Hematopoietic multipotent progenitor cell treated with erythropoietin and hydrocortisone succinate and interleukin-3 and kit ligand, for 15 days (in vitro differentiated cells): ENCODE measurements around the gene ING4.

Source experiments
- DNase-seq: peaks from one replicate; pipeline ENCODE4 v3.0.0-alpha.2; 2015; ENCODE audit warnings: low spot score

Gene ING4

DNA sequence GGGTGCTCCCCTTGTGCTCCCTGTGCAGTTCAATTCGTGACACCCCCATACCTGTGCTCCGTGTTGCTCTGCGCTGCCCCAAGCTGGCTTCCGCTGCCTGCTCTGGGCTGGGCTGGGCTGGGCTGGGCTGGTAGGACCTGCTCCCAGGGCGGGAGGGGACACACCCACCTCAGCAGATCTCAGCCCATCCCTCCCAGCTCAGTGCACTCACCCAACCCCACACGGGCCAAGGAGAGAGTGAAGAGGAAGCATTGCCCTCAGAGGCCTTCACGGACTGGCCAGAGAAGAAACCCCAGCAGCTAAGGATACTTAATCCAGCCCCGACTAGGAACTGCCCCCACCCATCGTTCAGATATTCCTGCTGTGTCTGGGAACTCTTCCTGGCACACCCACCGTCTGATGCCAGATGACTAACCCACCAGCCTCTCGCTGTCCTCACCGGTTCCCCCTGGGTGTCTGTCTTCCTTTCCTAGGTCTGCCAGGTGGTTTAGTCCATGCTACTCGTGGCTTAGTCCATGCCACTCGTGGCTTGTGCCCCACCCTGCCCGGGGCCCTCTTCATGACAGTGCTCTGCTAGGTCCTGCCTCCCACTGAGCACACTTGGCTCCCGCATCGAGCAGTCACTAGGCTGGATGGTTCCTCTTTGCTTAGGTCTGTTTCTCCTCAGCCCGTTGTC is 26.9 kb downstream of the ING4 start, which contains the start of gene LPAR5:
TSS of gene LPAR5 (minus strand) at position 104 of the 676 bp plus-strand sequence. CDS start 14,711 bp downstream, outside the sequence.
- DNase-seq, result peak; percentile 75

DNA sequence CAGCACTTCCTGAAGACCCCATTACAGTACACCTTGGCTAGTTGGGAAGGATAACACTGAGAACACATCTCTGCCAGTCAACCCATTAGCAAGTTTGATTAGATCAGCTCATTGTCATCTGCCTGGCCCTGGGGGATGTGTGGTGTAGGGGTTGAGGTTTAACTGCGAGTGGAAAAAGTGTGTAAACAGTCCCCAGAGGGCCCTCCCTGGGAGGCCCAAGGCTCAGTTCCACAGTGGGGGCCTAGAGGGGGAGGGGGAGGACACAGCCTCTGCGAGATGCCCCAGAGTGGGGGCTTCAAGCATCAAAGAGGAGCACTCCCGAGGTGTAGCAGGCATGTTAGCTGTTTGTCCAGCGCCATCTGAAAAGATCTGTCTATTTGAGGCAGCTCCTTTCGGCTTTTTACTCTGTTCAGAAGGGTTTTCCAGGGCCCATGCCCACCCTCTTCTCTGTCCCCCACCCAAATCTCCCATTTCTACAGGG is 27.5 kb downstream of the ING4 start:
- no peak for DNase-seq

DNA sequence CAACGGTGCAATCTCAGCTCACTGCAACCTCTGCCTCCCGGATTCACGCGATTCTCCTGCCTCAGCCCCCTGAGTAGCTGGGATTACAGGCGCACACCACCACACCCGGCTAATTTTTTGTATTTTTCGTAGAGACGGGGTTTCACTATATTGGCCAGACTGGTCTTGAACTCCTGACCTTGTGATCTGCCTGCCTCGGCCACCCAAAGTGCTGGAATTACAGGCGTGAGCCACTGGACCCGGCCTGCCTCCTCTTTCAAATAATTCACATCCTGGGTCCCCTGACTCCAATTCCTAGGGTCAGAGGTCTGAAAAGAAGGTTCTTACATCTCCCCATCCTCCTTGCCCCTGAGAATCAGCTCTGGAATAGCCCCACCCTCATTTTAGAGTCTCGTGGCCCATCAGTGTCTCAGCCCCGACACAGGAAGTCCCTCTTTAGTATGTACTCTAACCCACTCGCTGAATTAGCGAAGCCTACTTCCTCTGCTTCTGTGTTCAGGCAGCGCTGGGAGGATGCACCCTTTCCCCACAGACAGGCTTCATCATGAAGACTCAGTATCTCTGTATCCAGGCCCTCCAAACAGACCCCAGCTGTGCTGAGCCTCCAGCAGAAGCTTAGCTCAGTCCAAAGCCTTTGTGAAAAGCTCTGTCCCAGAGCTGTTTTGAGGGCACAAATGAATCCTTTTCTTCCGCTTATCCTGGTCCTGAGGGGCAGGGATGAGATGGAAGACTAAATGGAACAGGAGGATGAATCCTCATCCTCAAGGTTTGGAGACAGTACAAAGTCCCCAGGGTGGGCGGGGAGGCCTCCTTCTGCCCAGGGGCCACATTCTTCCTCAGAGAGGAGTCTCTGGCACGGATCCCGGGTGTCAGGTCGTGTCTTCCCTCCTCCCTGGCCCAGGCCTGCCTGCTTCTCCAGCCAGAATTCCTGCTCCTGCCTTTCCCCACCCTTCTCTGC is 30.6 kb downstream of the ING4 start:
- no peak for DNase-seq

- DNase-seq, result no peak
These were observed 31.4 kb downstream of the ING4 start for GRCh38 chr12:6631549-6631961.

DNA sequence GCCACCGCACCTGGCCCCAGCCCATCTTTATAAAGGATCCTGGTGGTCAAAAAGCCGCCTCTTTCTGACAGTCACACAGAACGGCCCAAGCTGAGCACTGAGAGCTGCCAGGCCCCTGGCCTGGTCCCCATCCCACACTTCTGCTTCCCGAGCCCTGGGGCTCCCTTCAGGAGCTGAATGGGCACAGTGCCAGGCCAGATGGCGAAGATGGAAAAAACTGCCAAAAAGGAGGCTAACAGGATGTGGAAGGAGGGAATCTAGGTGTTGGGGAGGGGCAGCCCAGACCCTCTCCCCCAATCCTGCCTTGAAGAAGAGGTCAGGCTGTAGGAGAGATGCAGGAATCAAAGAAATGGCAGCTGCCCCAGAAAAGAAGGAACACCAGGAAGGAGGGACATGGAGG is 32.2 kb downstream of the ING4 start:
- no peak for DNase-seq

GRCh38 chr12:6627616-6628015 is 35.3 kb downstream of the ING4 start:
- no peak for DNase-seq

DNA sequence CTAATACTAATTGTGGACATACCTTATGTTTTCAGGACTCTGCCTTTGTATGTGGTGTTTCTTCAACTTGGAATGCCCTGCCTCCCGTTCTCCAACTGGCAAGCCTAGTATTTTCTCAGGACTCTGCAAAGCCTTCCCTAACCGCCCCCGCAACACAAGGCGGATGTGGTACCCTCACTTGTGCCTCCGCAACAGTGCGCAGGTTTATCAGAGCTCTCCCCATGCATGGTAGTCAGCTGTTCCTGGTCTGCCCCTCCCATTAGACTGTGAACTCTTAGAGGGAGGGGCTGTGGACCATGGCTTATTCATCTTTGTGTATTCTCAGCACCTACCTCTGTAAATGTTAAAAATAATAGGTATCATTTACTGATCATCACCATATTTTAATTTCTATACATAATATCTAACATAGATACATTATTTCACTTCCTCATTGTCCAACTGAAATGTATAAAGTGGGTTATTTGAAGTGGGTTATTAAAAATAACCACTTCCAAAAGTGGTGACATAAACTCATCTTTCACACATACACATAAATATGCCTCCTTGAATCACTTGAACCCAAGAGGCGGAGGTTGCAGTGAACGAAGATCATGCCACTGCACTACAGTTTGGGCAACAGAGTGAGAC is 36.1 kb downstream of the ING4 start:
- no peak for DNase-seq

GRCh38 chr12:6620885-6621274 is 42.0 kb downstream of the ING4 start:
- no peak for DNase-seq

- DNase-seq, result no peak
These were observed 42.6 kb downstream of the ING4 start for GRCh38 chr12:6620137-6620884.

DNA sequence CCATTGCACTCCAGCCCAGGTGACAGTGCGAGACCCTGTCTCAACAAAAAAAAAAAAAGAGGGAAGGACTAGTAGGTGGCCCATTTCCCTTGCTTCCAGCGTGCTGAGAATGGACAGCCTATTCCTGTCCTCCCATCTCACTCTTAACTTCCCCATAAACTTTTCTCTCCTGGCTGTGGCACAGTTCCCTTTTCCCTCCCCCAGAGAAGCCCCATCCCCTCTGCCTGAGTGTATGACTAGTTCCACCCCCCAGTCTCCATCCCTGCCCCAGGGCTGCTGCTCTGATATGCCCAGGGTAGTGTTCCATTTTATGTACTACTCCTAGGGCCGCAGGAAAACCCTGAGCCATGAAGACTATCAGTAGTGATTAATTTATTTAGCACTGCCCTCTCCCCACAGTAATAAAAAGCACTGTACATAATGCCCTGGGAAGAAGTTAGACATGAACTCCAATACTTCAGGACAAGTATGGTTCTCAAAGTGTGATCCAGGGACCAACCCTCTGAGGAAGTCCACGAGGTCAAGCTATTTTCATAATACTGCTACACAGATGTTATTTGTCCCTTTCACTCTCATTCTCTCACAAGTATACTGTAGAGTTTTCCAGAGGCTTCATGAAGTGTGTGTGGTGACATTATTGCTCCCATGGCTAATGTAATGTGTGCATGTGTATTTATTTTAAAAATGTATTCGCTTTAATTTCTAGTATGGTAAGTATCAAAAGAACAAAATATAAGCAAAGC is 44.3 kb downstream of the ING4 start:
- no peak for DNase-seq

DNA sequence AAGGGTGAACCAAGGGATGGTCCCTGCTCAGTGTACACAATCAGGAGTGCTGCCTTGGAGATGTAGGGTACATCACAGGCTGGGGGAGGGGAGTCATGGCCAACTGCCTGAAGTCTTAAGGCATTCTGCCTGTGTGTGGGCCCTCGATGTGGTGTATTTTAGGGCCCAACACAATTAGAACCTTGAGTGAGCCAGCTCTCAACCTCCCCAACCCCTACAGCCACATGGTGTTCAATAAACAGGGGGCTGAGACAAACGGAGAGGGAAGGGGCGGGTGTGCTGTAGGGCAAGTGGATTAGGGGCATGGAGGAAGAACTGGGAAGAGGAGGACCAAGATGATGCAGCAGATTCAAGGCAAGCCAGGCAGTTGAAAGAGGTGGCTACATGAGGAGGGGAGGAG is 47.1 kb downstream of the ING4 start:
- DNase-seq, result no peak

DNA sequence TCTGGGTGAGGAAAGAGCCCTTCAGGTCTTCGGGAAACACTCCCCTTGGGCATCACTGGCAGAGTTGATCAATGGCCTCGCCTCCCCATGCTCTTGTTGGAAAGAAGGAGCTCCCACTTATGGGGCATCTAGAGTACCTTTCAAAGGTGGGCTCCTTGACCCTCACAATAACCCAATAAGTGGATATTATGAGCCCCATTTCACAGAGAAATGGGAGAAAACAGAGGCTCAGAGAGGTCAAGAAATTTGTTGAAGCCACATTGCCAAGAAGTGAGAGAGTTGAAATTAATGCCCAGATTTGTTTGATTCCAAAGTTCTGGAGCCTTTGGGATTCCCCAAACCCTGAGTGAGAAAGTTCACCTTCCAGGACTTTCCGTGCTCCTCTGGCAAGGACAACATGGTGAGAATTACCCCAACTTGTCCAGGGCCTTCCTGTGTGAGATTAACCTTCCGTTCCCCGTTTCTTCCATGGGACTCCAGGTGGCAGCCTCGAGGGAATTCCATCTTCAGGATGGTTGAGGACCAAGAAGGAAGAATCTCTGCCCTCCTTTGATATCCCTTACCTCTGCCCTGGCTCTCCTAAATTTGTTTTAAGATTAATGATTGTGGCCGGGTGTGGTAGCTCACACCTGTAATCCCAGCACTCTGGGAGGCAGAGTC is 48.3 kb downstream of the ING4 start:
- DNase-seq, result no peak

GRCh38 chr12:6613776-6614512 is 49.0 kb downstream of the ING4 start:
- DNase-seq, result peak; percentile 89

DNA sequence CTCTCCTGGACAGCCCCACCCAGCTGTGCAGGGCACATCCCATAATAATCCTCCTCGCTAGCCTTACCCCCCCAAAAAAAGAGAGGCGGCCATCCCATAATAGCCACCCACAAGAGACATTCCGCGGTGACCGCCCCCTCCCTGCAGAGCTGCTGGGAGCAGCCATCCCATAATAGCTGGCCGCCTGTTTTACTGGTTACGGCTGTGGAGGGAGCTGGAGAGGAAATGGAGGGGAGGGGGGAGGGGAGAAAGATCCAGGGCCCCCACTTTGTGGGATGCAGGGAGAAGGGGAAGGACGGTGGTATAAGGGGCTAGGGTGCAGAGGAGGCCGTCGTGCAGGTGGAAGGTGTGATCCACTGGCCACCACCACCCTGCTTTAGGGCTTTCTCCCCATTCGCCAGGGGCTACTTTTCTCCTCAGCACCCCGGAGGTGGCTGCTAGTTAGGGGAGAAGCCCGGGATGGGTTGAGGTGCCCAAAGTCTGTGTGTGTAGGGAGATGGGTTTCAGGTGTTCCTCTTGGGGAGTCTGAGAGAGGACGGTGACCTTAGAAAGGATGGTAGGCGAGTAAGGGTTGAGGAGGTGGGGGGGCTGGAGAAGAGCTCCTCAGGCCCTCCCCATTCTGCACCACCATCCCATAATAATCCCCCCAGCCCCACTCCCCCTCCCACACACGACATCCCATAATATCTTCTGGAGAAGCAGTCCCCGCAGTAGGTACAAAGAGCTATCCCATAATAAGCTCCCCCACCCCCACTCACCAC is 49.7 kb downstream of the ING4 start:
- peak; percentile 86 for DNase-seq

- DNase-seq, result no peak
These were observed 50.3 kb downstream of the ING4 start for GRCh38 chr12:6612652-6613014.

GRCh38 chr12:6612247-6612646 is 50.7 kb downstream of the ING4 start:
- no peak for DNase-seq

DNA sequence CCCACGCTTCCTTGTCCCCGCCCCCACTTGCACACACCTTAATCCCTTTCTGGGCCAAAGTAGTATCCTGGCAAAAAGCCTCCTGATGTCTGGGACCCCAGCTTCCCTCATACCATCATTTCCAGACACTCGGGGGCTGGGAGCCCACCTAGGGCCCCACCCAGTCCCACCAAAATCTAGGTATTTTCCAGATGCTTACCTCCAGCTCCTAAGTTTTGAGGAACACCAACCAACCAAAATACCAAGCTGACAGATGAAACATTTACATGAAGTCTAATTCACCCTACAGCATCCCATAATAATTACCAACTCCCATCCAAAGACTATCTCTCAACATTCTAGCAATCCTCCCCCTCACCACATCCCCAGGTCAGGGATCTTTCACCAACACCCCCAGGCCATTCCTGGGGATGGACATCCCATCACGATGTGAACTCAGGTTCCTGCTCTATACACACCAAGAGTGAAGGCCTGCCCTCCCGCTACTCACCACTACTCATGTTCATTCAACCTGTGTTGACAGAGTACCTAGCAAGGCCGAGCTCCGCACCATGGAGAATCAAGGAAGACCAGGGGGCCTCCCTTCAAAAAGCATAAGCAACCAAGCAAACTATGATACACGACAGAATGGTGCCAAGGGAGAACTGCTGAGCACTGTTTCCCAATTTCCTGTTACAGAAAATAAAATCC is 54.2 kb downstream of the ING4 start:
- no peak for DNase-seq

DNA sequence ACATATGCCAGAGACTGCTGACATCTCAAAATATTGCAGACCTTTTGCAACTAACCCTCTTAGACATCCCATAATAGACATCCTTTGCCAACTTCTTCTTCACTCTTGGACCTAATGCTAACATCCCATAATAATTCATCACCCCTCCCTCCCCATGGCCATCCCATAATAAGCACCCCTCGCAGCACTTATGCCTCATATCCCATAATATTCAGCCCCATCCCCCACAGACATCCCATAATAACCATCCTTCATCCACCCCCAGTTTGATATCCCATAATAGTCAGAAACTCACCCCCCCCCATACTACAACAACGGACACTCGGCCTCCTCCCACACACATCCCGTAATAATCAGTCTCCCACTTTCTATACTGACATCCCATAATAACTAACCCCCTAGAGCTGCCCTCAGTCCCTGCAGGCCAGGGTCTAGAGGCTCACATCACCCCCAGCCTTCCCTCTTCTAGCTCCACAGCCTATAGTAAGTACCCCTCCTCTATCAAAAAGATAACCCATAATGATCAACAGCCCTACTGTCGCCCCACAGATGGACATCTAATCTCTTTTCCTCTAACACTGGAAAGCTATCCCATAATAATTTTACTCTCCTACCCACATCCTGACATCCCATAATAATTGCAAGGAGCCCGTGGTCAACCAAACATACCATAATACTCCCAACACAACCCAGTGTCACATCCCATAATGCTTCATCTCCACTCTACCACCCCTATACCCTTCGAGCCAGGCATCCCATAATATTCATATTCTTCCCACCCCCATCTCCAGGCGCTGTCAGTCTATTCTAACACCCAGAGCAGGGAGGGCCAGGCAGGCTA is 54.9 kb downstream of the ING4 start:
- peak; percentile 91 for DNase-seq
